Breast epithelium (tissue), 4 donors: ENCODE results near the gene TBX5. TPM values are rescaled to one million over a fixed set of nuclear protein-coding genes. Genes with fewer than 3 reads are reported as not detected.

Source experiments
- DNase-seq, 2 donors: peaks; one replicate each; pipeline ENCODE4 v3.0.0-alpha.2; 2019; ENCODE audit warnings: low spot score in 2 of 2
- H3K27ac ChIP-seq, 2 donors: fragments of 200-600 bp; sonication (generic) in 1 of 2; one replicate each; pipeline ENCODE4 v1.5.1; 2016 to 2019; ENCODE audit warnings: mild to moderate bottlenecking in 1 of 2
- H3K27me3 ChIP-seq, 2 donors: fragments of 200-600 bp; sonication (generic) in 1 of 2; one replicate each; pipeline versions ENCODE4 v1.5.1 to v1.6.0; 2017 to 2019; ENCODE audit warnings: control low read depth in 1 of 2, mild to moderate bottlenecking in 1 of 2
- H3K36me3 ChIP-seq: fragments of 200-600 bp; one replicate; pipeline ENCODE4 v1.5.1; 2019
- H3K4me1 ChIP-seq, 2 donors: fragments of 200-600 bp; sonication (generic); one replicate each; pipeline ENCODE4 v1.5.1; 2016 to 2019; ENCODE audit warnings: control low read depth in 1 of 2
- H3K4me3 ChIP-seq, 3 donors: fragments of 200-600 bp; sonication (generic); 1 replicate in 2 of 3; 2 replicates in 1 of 3; pipeline ENCODE4 v1.5.1; 2016 to 2019; ENCODE audit warnings: mild to moderate bottlenecking in 3 of 3, moderate library complexity in 2 of 3
- H3K9me3 ChIP-seq, 2 donors: fragments of 200-600 bp; sonication (generic) in 1 of 2; one replicate each; pipeline ENCODE4 v1.5.1; 2016 to 2019; ENCODE audit warnings: control low read depth in 1 of 2
- POLR2A ChIP-seq: fragments of 450-650 bp; IDR thresholded peaks from one replicate; pipeline ENCODE4 v1.6.1; 2016; ENCODE audit warnings: antibody characterized with exemption, mild to moderate bottlenecking, moderate library complexity
- POLR2AphosphoS5 ChIP-seq, 3 donors: sonication (generic); formaldehyde crosslinking; IDR thresholded peaks; one replicate each; pipeline ENCODE4 v1.6.1; 2017; ENCODE audit warnings: antibody characterized with exemption in 3 of 3
- intact Hi-C: fragments of 100-400 bp; cut with DNase I; formaldehyde crosslinking; loops from one replicate; pipeline ENCODE4 v1.15.1; 2023; ENCODE audit warnings: low total_unique reads
- total RNA-seq, 3 donors: library from RNA; depleted of rRNA; stranded (reverse); fragments of >200 nt; gene quantifications; one replicate each; pipeline ENCODE4 v1.1.0, GENCODE V29; 2016
- TF ChIP-seq, protein P1 (sequence below), 3 donors: fragments of 450-650 bp; IDR thresholded peaks; one replicate each; pipeline ENCODE4 v1.5.1; 2016 to 2017; ENCODE audit warnings: antibody characterized with exemption in 3 of 3, mild to moderate bottlenecking in 3 of 3, moderate library complexity in 3 of 3

The TBX5 gene
- total RNA-seq, 3 donors from 2014 or later: 2.2 to 10.2 (median 6.2) TPM

GRCh38 chr12:114412307-114412706 is 6.4 kb upstream of the TBX5 start:
- H3K27me3 ChIP-seq: peaks cover 0 to 90% of the 10 kb centered on the region in 2 donors
- no peaks in the 10 kb centered on the region for H3K36me3 ChIP-seq
- H3K4me3 ChIP-seq: no peak overlapping the region
- TF ChIP-seq POLR2A: no peak
- no peak for TF ChIP-seq POLR2AphosphoS5 (IDR thresholded peaks at IDR 0.05)
- TF ChIP-seq, protein P1, sequence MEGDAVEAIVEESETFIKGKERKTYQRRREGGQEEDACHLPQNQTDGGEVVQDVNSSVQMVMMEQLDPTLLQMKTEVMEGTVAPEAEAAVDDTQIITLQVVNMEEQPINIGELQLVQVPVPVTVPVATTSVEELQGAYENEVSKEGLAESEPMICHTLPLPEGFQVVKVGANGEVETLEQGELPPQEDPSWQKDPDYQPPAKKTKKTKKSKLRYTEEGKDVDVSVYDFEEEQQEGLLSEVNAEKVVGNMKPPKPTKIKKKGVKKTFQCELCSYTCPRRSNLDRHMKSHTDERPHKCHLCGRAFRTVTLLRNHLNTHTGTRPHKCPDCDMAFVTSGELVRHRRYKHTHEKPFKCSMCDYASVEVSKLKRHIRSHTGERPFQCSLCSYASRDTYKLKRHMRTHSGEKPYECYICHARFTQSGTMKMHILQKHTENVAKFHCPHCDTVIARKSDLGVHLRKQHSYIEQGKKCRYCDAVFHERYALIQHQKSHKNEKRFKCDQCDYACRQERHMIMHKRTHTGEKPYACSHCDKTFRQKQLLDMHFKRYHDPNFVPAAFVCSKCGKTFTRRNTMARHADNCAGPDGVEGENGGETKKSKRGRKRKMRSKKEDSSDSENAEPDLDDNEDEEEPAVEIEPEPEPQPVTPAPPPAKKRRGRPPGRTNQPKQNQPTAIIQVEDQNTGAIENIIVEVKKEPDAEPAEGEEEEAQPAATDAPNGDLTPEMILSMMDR (IDR thresholded peaks at IDR 0.05): no peak
- intact Hi-C loops: no loop called here
- no peak for DNase-seq
- H3K9me3 ChIP-seq: no peaks in the 10 kb centered on the region
- no peaks in the 10 kb centered on the region for H3K4me1 ChIP-seq
- peak overlapping the region in 1 of 2 donors; percentile 66 for H3K27ac ChIP-seq

GRCh38 chr12:114411071-114411837 is 5.3 kb upstream of the TBX5 start:
- H3K36me3 ChIP-seq: no peaks in the 10 kb centered on the region
- H3K4me3 ChIP-seq: no peak overlapping the region
- peaks cover 0 to 97% of the 10 kb centered on the region in 2 donors for H3K27me3 ChIP-seq
- no peaks in the 10 kb centered on the region for H3K9me3 ChIP-seq
- intact Hi-C loops: no loop called here
- no peak for DNase-seq
- peak overlapping the region; percentile 36 to 66 for H3K27ac ChIP-seq
- H3K4me1 ChIP-seq: no peaks in the 10 kb centered on the region
- TF ChIP-seq, protein P1 (IDR thresholded peaks at IDR 0.05): no peak
- TF ChIP-seq POLR2AphosphoS5 (IDR thresholded peaks at IDR 0.05) (no peak), POLR2A (no peak)

DNA sequence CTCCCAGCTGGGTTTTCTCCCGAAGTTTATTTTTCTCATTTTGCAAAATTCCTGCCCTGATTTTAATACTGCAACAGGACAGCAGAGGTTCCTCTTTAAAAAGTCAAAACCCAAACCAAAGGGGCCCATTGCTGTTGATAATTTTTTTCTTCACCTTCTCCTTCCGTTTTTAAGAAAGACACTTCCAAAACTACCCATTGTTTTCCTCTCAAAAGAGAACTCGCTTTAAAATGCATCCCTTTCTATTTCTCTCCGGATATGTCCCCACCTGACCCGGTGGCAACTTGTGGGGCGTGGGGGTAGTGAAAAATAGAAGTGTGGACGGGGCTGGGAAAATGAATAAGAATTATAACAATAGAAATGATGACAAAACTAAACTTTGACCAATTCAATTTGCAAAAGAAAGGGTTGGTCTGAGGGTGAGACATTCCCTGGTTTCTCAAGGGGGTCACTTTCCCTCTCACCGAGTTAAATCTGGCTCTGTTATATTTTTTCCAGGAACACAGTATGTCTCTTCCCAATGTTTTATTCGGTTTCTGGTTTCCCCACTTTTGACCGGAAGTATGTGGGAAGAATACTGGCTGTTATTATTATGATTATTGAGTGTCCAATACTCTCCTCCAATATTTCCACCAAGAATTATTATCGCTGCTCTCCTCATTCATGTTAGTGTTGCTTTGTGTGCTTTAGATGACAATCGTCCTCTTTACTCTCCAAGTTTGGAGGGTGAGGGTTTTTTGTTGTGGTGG is 4.1 kb upstream of the TBX5 start:
- intact Hi-C loops: no loop called here
- Histone ChIP-seq H3K4me3 (peak overlapping the region; percentile 42 to 74 (median 53)), H3K4me1 (no peaks in the 10 kb centered on the region)

DNA sequence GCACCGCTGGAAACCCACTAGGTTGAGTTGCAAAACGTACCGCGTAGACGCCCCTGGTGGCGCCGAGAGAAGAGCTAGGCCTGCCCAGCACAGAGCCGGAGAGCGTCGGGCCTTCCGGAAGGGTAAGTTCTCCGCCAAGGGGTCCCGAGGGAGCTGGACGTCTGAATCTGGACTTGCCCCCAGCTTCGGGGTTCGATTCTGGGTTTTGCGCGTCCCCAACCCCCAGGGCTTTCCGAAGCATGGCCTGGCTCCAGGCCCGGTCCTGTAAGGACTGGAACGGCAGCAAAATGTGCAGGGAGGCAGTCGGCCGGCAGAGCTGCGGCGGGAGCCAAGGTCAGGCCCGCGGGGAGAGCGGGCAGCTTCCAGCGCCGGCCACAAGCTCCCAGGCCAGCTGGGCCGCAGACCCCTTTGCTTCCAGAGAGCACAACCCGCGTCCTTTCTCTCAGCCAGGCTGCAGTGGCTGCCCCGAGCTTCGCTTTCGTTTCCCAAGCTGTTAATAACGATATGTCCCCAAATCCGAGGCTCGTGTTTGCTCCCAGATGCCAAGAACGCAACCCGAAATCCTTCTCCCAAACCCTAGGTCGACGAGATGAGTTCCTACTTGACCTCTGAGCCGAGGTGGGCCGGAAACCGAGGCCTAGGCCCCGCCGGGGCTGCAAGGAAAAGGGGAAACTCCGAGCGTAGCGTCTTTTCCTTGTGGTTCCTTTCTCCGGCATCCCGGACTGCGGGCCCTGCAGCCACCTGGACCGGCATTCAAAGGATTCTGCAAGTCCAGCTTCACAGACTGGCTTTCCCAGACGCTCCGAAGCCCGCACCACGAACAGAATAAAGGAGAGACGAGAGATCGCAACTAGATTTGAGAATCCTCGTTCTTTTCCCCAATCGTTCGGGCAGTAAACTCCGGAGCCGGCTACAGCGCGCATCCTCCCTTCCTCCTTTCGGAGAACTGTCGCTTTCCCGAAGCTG is 3.2 kb upstream of the TBX5 start:
- no peaks in the 10 kb centered on the region for H3K36me3 ChIP-seq
- DNase-seq: no peak
- H3K27ac ChIP-seq: peak overlapping the region; percentile 67 to 93
- intact Hi-C loops: no loop called here
- H3K27me3 ChIP-seq: peaks cover 0 to 96% of the 10 kb centered on the region in 2 donors
- H3K9me3 ChIP-seq: no peaks in the 10 kb centered on the region
- peak overlapping the region; percentile 42 to 74 (median 53) for H3K4me3 ChIP-seq
- H3K4me1 ChIP-seq: no peaks in the 10 kb centered on the region
- TF ChIP-seq POLR2AphosphoS5 (IDR thresholded peaks at IDR 0.05) (no peak), POLR2A (no peak)
- TF ChIP-seq, protein P1 (IDR thresholded peaks at IDR 0.05): no peak

More for the DNA sequence above, 4.1 kb upstream of the TBX5 start:
- Histone ChIP-seq H3K27ac (peak overlapping the region; percentile 36 to 93), H3K9me3 (no peaks in the 10 kb centered on the region), H3K36me3 (no peaks in the 10 kb centered on the region), H3K27me3 (peaks cover 0 to 96% of the 10 kb centered on the region in 2 donors)
- no peak for TF ChIP-seq POLR2AphosphoS5 (IDR thresholded peaks at IDR 0.05)
- no peak for TF ChIP-seq POLR2A
- TF ChIP-seq, protein P1 (IDR thresholded peaks at IDR 0.05): no peak
- no peak for DNase-seq
